K562 (cell line): ENCODE data around the gene GPR135. TPM values are rescaled to one million over a fixed set of nuclear protein-coding genes. Genes with fewer than 3 reads are reported as not detected.

Source experiments
- ATF2 ChIP-seq: sonication (generic); formaldehyde crosslinking; IDR thresholded peaks from 2 replicates; pipeline ENCODE4 v1.8.1; 2022; ENCODE audit warnings: missing genetic modification reagents
- DLX4 ChIP-seq: fragments of 250-450 bp; sonication (Bioruptor Pico); IDR thresholded peaks from 2 replicates; pipeline ENCODE4 v1.6.1; 2021; ENCODE audit warnings: mild to moderate bottlenecking
- E2F4 ChIP-seq: sonication (generic); formaldehyde crosslinking; IDR thresholded peaks from 2 replicates; pipeline ENCODE4 v1.8.0; 2022; ENCODE audit warnings: mild to moderate bottlenecking, low read depth, missing genetic modification reagents
- HMBOX1 ChIP-seq: sonication (generic); IDR thresholded peaks from 2 replicates; pipeline ENCODE4 v1.6.1; 2016
- MCM2 ChIP-seq: fragments of 450-650 bp; IDR thresholded peaks from 2 replicates; pipeline ENCODE4 v1.6.1; 2017; ENCODE audit warnings: low read depth, mild to moderate bottlenecking
- MTA3 ChIP-seq: fragments of 450-650 bp; formaldehyde crosslinking; IDR thresholded peaks from 2 replicates; pipeline ENCODE4 v1.6.1; 2017; ENCODE audit warnings: mild to moderate bottlenecking, borderline replicate concordance
- MTF1 ChIP-seq: fragments of 250-450 bp; sonication (Bioruptor Pico); IDR thresholded peaks from 2 replicates; pipeline ENCODE4 v1.9.0; 2021; ENCODE audit warnings: moderate library complexity, mild to moderate bottlenecking, inconsistent platforms, borderline replicate concordance
- NELFE ChIP-seq: IDR thresholded peaks from 2 replicates; pipeline ENCODE4 v1.6.1; 2011; ENCODE audit warnings: mild to moderate bottlenecking; ENCODE audit not compliant: insufficient read depth, insufficient read length
- OTX1 ChIP-seq: fragments of 450-650 bp; formaldehyde crosslinking; IDR thresholded peaks from 2 replicates; pipeline ENCODE4 v1.4.0; 2022; ENCODE audit warnings: mild to moderate bottlenecking
- PKNOX1 ChIP-seq: fragments of 450-650 bp; IDR thresholded peaks from 2 replicates; pipeline ENCODE4 v1.6.1; 2016
- PTTG1 ChIP-seq: fragments of 450-650 bp; IDR thresholded peaks from 2 replicates; pipeline ENCODE4 v1.6.1; 2016; ENCODE audit warnings: low read depth, mild to moderate bottlenecking, missing genetic modification characterization, missing compliant biosample characterization
- RBBP5 ChIP-seq: fragments of 200-600 bp; sonication (generic); IDR thresholded peaks from 2 replicates; pipeline ENCODE4 v1.6.1; 2012; ENCODE audit warnings: borderline replicate concordance, mild to moderate bottlenecking, low read length, control low read depth, inconsistent platforms; ENCODE audit not compliant: insufficient read depth, poor library complexity, severe bottlenecking
- RBM14 ChIP-seq: fragments of 200-400 bp; formaldehyde crosslinking; IDR thresholded peaks from 2 replicates; pipeline ENCODE4 v1.6.1; 2018; ENCODE audit warnings: low read depth, mild to moderate bottlenecking, low read length, moderate library complexity, borderline replicate concordance; ENCODE audit not compliant: insufficient read depth
- RFX5 ChIP-seq: IDR thresholded peaks from 2 replicates; pipeline ENCODE4 v1.6.1; 2011; ENCODE audit warnings: low read depth, mild to moderate bottlenecking, improper control_type of control experiment, low read length
- SNIP1 ChIP-seq: fragments of 450-650 bp; IDR thresholded peaks from 2 replicates; pipeline ENCODE4 v1.7.1; 2017; ENCODE audit warnings: low read depth, mild to moderate bottlenecking
- SOX6 ChIP-seq: fragments of 450-650 bp; IDR thresholded peaks from 2 replicates; pipeline ENCODE4 v1.6.1; 2014; ENCODE audit warnings: mild to moderate bottlenecking
- TAF1 ChIP-seq: IDR thresholded peaks from 2 replicates; pipeline ENCODE4 v1.6.1; 2011; ENCODE audit warnings: mild to moderate bottlenecking, low read length, moderate library complexity; ENCODE audit not compliant: insufficient read depth, control insufficient read depth, severe bottlenecking; ENCODE audit errors: extremely low read depth
- ZNF143 ChIP-seq: sonication (generic); formaldehyde crosslinking; IDR thresholded peaks from 2 replicates; pipeline ENCODE4 v1.9.0; 2022; ENCODE audit warnings: mild to moderate bottlenecking, missing genetic modification reagents
- ZNF280A ChIP-seq: fragments of 450-650 bp; IDR thresholded peaks from 2 replicates; pipeline ENCODE4 v1.6.1; 2018; ENCODE audit warnings: mild to moderate bottlenecking, low read depth; ENCODE audit not compliant: partially characterized antibody
- ZNF57 ChIP-seq: fragments of 450-650 bp; formaldehyde crosslinking; IDR thresholded peaks from 2 replicates; pipeline ENCODE4 v1.4.0; 2020; ENCODE audit warnings: mild to moderate bottlenecking, moderate library complexity
- ZNF79 ChIP-seq: fragments of 250-450 bp; sonication (Bioruptor Pico); IDR thresholded peaks from 2 replicates; pipeline ENCODE4 v1.4.0; 2020; ENCODE audit warnings: low read depth, mild to moderate bottlenecking, moderate library complexity
- polyA plus RNA-seq, 8 experiments: library from polyadenylated mRNA; depleted of rRNA in 4 of 8; stranded (reverse) in 5 of 8; unstranded in 3 of 8; fragments of >200 nt; fragmentation: Nextera tagmentation in 2 of 8; fragmentation: Illumina TruSeq in 1 of 8; extraction: Ambion mirVana in 2 of 8; extraction: Trizol in 1 of 8; gene quantifications; 2 replicates each; pipeline versions ENCODE4 v1.2.1 to v1.2.3, GENCODE V29; 2011 to 2014; ENCODE audit warnings: inconsistent platforms in 1 of 8, missing spikeins in 1 of 8
- total RNA-seq, 7 experiments: library from RNA; depleted of rRNA in 6 of 7; stranded (reverse); fragments of >200 nt in 6 of 7; fragmentation: Illumina TruSeq in 2 of 7; extraction: Trizol in 2 of 7; gene quantifications; 2 replicates each; pipeline versions ENCODE4 v1.2.1 to v1.2.3, GENCODE V29; 2011 to 2021; ENCODE audit warnings: low replicate concordance in 1 of 7

The GPR135 gene
- total and polyA plus RNA-seq, 9 of the 15 experiments (the other 6 are each of a cell fraction or from before 2014, with no cell fraction given) = 0.06 to 1.6 (median 1.0) TPM

- TF ChIP-seq HMBOX1 (no peak), RBBP5 (peak; percentile 81), OTX1 (CRISPR knock-in tag) (no peak), MTA3 (peak; percentile 46; the same call in 1 of the 2 replicates), PTTG1 (tag) (no peak), ATF2 (CRISPR knock-in tag) (no peak), TAF1 (peak; percentile 49), MTF1 (no peak), MCM2 (no peak), NELFE (no peak), ZNF79 (CRISPR knock-in tag) (no peak), SOX6 (no peak), ZNF57 (CRISPR knock-in tag) (no peak), DLX4 (CRISPR knock-in tag) (no peak), RFX5 (no peak), ZNF143 (CRISPR knock-in tag) (no peak), RBM14 (no peak), PKNOX1 (0 out of 2 replicates have a peak, but pooled peaks have one; percentile 44), ZNF280A (no peak), E2F4 (0 out of 2 replicates have a peak, but pooled peaks have one; percentile 33), SNIP1 (no peak)
Measured at GRCh38 chr14:59483819-59484638, 18.8 kb upstream of the GPR135 start, which contains the start of the genes JKAMP and L3HYPDH (continued).
